DND-41 (cell line): ENCODE results near the gene PAPLN.

Experiments
- CTCF ChIP-seq: IDR thresholded peaks from 2 replicates; pipeline ENCODE4 v1.5.1; 2012; ENCODE audit warnings: borderline replicate concordance, low read length, moderate library complexity, mild to moderate bottlenecking; ENCODE audit not compliant: poor library complexity, severe bottlenecking; ENCODE audit errors: extremely low read depth
- EZH2 ChIP-seq: IDR thresholded peaks from 3 replicates; pipeline ENCODE4 v1.6.1; 2012; ENCODE audit warnings: borderline replicate concordance, low read depth, mild to moderate bottlenecking, moderate library complexity, low read length, inconsistent platforms; ENCODE audit not compliant: severe bottlenecking

GRCh38 chr14:73252491-73253322, 15.4 kb downstream of the PAPLN start:
- no peak for TF ChIP-seq CTCF
- TF ChIP-seq EZH2 = no peak
